GM23338 (cell line): ENCODE measurements around the gene L3MBTL4.
"Not testable (repeated sequence)": the region's sequence is repeated elsewhere in the genome, so short reads cannot be mapped to it uniquely, and the experiment has no call there.

Experiments used
- CREB1 ChIP-seq: fragments of 250-450 bp; sonication (Bioruptor Pico); IDR thresholded peaks from 2 replicates; pipeline ENCODE4 v1.5.0; 2020; ENCODE audit warnings: low read depth, mild to moderate bottlenecking, moderate library complexity
- EZH2 ChIP-seq: fragments of 200-600 bp; sonication (generic); IDR thresholded peaks from one replicate; pipeline ENCODE4 v1.8.0; 2017; ENCODE audit warnings: antibody characterized with exemption, mild to moderate bottlenecking, low read depth; ENCODE audit not compliant: unreplicated experiment
- EZH2phosphoT487 ChIP-seq: fragments of 200-600 bp; sonication (generic); IDR thresholded peaks from one replicate; pipeline ENCODE4 v1.8.1; 2018; ENCODE audit warnings: antibody characterized with exemption; ENCODE audit not compliant: unreplicated experiment
- NANOG ChIP-seq: IDR thresholded peaks from 2 replicates; pipeline ENCODE4 v1.6.1; 2016; ENCODE audit warnings: antibody characterized with exemption, borderline replicate concordance
- POLR2AphosphoS5 ChIP-seq: IDR thresholded peaks from 2 replicates; pipeline ENCODE4 v1.6.1; 2016; ENCODE audit warnings: antibody characterized with exemption, low read depth
- STAT1 ChIP-seq: IDR thresholded peaks from one replicate; pipeline ENCODE4 v1.6.1; 2016; ENCODE audit warnings: antibody characterized with exemption; ENCODE audit not compliant: unreplicated experiment
- ZNF114 ChIP-seq: fragments of 250-450 bp; sonication (Bioruptor Pico); IDR thresholded peaks from 2 replicates; pipeline ENCODE4 v1.5.0; 2020; ENCODE audit warnings: mild to moderate bottlenecking, moderate library complexity
- ZNF331 ChIP-seq: fragments of 250-450 bp; sonication (Bioruptor Pico); IDR thresholded peaks from 2 replicates; pipeline ENCODE4 v1.5.0; 2020; ENCODE audit warnings: low read depth, mild to moderate bottlenecking, moderate library complexity
- TF ChIP-seq, protein P1 (sequence below), 2 experiments: fragments of 200-600 bp in 1 of 2; sonication (generic) in 1 of 2; conservative IDR thresholded peaks; 2 replicates each; pipeline versions ENCODE4 v1.5.1 to v1.6.1; 2016 to 2017; ENCODE audit warnings: antibody characterized with exemption in 2 of 2, low read depth in 2 of 2, mild to moderate bottlenecking in 2 of 2, moderate library complexity in 1 of 2
- TF ChIP-seq, protein P2 (sequence below): IDR thresholded peaks from 2 replicates; pipeline ENCODE4 v1.6.1; 2016; ENCODE audit warnings: antibody characterized with exemption
- TF ChIP-seq, protein P3 (sequence below): IDR thresholded peaks from one replicate; pipeline ENCODE4 v1.6.1; 2018; ENCODE audit warnings: antibody characterized with exemption; ENCODE audit not compliant: unreplicated experiment
- TF ChIP-seq, protein P4 (sequence below): fragments of 250-450 bp; sonication (Bioruptor Pico); IDR thresholded peaks from 2 replicates; pipeline ENCODE4 v1.5.0; 2020; ENCODE audit warnings: mild to moderate bottlenecking, moderate library complexity

DNA sequence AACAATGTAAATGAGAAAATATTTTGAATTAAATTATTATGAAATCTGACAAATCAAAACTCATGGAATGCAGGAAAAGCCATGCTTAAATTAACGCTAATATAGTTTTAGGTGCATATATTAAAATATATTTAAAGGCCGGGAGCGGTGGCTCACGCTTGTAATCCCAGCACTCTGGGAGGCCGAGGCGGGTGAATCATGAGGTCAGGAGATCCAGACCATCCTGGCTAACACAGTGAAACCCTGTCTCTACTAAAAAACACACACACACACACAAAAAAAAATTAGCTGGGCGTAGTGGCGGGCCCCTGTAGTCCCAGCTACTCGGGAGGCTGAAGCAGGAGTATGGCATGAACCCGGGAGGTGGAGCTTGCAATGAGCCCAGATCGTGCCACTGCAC lies 342.3 kb downstream of the L3MBTL4 start:
- not testable (repeated sequence) for TF ChIP-seq EZH2; POLR2AphosphoS5; EZH2phosphoT487; CREB1 (CRISPR knock-in tag); NANOG; ZNF114 (CRISPR knock-in tag); STAT1; ZNF331 (CRISPR knock-in tag)
- TF ChIP-seq, protein P1, sequence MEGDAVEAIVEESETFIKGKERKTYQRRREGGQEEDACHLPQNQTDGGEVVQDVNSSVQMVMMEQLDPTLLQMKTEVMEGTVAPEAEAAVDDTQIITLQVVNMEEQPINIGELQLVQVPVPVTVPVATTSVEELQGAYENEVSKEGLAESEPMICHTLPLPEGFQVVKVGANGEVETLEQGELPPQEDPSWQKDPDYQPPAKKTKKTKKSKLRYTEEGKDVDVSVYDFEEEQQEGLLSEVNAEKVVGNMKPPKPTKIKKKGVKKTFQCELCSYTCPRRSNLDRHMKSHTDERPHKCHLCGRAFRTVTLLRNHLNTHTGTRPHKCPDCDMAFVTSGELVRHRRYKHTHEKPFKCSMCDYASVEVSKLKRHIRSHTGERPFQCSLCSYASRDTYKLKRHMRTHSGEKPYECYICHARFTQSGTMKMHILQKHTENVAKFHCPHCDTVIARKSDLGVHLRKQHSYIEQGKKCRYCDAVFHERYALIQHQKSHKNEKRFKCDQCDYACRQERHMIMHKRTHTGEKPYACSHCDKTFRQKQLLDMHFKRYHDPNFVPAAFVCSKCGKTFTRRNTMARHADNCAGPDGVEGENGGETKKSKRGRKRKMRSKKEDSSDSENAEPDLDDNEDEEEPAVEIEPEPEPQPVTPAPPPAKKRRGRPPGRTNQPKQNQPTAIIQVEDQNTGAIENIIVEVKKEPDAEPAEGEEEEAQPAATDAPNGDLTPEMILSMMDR (conservative IDR thresholded peaks at IDR 0.05; ENCODE audit: low read depth in 2 of 2) = not testable (repeated sequence)
- TF ChIP-seq, protein P2, sequence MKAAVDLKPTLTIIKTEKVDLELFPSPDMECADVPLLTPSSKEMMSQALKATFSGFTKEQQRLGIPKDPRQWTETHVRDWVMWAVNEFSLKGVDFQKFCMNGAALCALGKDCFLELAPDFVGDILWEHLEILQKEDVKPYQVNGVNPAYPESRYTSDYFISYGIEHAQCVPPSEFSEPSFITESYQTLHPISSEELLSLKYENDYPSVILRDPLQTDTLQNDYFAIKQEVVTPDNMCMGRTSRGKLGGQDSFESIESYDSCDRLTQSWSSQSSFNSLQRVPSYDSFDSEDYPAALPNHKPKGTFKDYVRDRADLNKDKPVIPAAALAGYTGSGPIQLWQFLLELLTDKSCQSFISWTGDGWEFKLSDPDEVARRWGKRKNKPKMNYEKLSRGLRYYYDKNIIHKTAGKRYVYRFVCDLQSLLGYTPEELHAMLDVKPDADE = not testable (repeated sequence)
- TF ChIP-seq, protein P3, sequence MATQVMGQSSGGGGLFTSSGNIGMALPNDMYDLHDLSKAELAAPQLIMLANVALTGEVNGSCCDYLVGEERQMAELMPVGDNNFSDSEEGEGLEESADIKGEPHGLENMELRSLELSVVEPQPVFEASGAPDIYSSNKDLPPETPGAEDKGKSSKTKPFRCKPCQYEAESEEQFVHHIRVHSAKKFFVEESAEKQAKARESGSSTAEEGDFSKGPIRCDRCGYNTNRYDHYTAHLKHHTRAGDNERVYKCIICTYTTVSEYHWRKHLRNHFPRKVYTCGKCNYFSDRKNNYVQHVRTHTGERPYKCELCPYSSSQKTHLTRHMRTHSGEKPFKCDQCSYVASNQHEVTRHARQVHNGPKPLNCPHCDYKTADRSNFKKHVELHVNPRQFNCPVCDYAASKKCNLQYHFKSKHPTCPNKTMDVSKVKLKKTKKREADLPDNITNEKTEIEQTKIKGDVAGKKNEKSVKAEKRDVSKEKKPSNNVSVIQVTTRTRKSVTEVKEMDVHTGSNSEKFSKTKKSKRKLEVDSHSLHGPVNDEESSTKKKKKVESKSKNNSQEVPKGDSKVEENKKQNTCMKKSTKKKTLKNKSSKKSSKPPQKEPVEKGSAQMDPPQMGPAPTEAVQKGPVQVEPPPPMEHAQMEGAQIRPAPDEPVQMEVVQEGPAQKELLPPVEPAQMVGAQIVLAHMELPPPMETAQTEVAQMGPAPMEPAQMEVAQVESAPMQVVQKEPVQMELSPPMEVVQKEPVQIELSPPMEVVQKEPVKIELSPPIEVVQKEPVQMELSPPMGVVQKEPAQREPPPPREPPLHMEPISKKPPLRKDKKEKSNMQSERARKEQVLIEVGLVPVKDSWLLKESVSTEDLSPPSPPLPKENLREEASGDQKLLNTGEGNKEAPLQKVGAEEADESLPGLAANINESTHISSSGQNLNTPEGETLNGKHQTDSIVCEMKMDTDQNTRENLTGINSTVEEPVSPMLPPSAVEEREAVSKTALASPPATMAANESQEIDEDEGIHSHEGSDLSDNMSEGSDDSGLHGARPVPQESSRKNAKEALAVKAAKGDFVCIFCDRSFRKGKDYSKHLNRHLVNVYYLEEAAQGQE = not testable (repeated sequence)
- TF ChIP-seq, protein P4, sequence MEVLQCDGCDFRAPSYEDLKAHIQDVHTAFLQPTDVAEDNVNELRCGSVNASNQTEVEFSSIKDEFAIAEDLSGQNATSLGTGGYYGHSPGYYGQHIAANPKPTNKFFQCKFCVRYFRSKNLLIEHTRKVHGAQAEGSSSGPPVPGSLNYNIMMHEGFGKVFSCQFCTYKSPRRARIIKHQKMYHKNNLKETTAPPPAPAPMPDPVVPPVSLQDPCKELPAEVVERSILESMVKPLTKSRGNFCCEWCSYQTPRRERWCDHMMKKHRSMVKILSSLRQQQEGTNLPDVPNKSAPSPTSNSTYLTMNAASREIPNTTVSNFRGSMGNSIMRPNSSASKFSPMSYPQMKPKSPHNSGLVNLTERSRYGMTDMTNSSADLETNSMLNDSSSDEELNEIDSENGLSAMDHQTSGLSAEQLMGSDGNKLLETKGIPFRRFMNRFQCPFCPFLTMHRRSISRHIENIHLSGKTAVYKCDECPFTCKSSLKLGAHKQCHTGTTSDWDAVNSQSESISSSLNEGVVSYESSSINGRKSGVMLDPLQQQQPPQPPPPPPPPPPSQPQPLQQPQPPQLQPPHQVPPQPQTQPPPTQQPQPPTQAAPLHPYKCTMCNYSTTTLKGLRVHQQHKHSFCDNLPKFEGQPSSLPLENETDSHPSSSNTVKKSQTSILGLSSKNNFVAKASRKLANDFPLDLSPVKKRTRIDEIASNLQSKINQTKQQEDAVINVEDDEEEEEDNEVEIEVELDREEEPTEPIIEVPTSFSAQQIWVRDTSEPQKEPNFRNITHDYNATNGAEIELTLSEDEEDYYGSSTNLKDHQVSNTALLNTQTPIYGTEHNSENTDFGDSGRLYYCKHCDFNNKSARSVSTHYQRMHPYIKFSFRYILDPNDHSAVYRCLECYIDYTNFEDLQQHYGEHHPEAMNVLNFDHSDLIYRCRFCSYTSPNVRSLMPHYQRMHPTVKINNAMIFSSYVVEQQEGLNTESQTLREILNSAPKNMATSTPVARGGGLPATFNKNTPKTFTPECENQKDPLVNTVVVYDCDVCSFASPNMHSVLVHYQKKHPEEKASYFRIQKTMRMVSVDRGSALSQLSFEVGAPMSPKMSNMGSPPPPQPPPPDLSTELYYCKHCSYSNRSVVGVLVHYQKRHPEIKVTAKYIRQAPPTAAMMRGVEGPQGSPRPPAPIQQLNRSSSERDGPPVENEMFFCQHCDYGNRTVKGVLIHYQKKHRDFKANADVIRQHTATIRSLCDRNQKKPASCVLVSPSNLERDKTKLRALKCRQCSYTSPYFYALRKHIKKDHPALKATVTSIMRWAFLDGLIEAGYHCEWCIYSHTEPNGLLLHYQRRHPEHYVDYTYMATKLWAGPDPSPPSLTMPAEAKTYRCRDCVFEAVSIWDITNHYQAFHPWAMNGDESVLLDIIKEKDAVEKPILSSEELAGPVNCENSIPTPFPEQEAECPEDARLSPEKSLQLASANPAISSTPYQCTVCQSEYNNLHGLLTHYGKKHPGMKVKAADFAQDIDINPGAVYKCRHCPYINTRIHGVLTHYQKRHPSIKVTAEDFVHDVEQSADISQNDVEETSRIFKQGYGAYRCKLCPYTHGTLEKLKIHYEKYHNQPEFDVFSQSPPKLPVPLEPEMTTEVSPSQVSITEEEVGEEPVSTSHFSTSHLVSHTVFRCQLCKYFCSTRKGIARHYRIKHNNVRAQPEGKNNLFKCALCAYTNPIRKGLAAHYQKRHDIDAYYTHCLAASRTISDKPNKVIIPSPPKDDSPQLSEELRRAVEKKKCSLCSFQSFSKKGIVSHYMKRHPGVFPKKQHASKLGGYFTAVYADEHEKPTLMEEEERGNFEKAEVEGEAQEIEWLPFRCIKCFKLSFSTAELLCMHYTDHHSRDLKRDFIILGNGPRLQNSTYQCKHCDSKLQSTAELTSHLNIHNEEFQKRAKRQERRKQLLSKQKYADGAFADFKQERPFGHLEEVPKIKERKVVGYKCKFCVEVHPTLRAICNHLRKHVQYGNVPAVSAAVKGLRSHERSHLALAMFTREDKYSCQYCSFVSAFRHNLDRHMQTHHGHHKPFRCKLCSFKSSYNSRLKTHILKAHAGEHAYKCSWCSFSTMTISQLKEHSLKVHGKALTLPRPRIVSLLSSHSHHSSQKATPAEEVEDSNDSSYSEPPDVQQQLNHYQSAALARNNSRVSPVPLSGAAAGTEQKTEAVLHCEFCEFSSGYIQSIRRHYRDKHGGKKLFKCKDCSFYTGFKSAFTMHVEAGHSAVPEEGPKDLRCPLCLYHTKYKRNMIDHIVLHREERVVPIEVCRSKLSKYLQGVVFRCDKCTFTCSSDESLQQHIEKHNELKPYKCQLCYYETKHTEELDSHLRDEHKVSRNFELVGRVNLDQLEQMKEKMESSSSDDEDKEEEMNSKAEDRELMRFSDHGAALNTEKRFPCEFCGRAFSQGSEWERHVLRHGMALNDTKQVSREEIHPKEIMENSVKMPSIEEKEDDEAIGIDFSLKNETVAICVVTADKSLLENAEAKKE (CRISPR knock-in tag) = not testable (repeated sequence)
